NK-92 (cell line): ENCODE results near the gene LRRC10B.
"Not testable (repeated sequence)": the region's sequence is repeated elsewhere in the genome, so short reads cannot be mapped to it uniquely, and the experiment has no call there.

Experiments used
- DNase-seq: peaks from one replicate; lab custom pipeline; 2025; ENCODE audit not compliant: unreplicated experiment; lab: John Stamatoyannopoulos, UW

The LRRC10B gene

GRCh38 chr11:61507962-61508861 is at the start of gene LRRC10B:
LRRC10B (plus strand) TSS chr11:61508749; CDS start chr11:61508999, 250 bp downstream.
- no peak for DNase-seq

GRCh38 chr11:61460474-61460881 is 48.1 kb upstream of the LRRC10B start:
- DNase-seq: no peak

GRCh38 chr11:61460986-61461385 is 47.6 kb upstream of the LRRC10B start:
- DNase-seq: no peak

- not testable (repeated sequence) for DNase-seq
Observed at GRCh38 chr11:61467602-61468001, 40.9 kb upstream of the LRRC10B start.

GRCh38 chr11:61468002-61468401 is 40.5 kb upstream of the LRRC10B start:
- no peak for DNase-seq

- DNase-seq: no peak
Observed at GRCh38 chr11:61472282-61472681, 36.3 kb upstream of the LRRC10B start.

- no peak for DNase-seq
Observed at GRCh38 chr11:61472868-61473267, 35.7 kb upstream of the LRRC10B start.

GRCh38 chr11:61473370-61474012 is 35.1 kb upstream of the LRRC10B start:
- DNase-seq: no peak

- no peak for DNase-seq
Observed at GRCh38 chr11:61474013-61474643, 34.4 kb upstream of the LRRC10B start.

- DNase-seq: no peak
Observed at GRCh38 chr11:61475433-61475832, 33.1 kb upstream of the LRRC10B start.

- no peak for DNase-seq
Observed at GRCh38 chr11:61476371-61476770, 32.2 kb upstream of the LRRC10B start.

- no peak for DNase-seq
Observed at GRCh38 chr11:61477126-61477525, 31.4 kb upstream of the LRRC10B start.

GRCh38 chr11:61477727-61478148 is 30.8 kb upstream of the LRRC10B start:
- DNase-seq: no peak

GRCh38 chr11:61479360-61480058 is 29.0 kb upstream of the LRRC10B start:
- not testable (repeated sequence) for DNase-seq

- DNase-seq: no peak
Observed at GRCh38 chr11:61480261-61480993, 28.1 kb upstream of the LRRC10B start.

GRCh38 chr11:61480994-61481335 is 27.6 kb upstream of the LRRC10B start:
- DNase-seq: no peak

GRCh38 chr11:61481806-61482205 is 26.7 kb upstream of the LRRC10B start:
- no peak for DNase-seq

- DNase-seq: no peak
Observed at GRCh38 chr11:61482513-61482912, 26.0 kb upstream of the LRRC10B start.

- no peak for DNase-seq
Observed at GRCh38 chr11:61484541-61484940, 24.0 kb upstream of the LRRC10B start.

GRCh38 chr11:61485080-61485479 is 23.5 kb upstream of the LRRC10B start:
- no peak for DNase-seq
